GM18867 (cell line): ENCODE results near the gene MGAT4D.
A peak's percentile ranks its signal among the peaks of the same experiment; 100 is the strongest.
"Not testable (repeated sequence)": the region's sequence is repeated elsewhere in the genome, so short reads cannot be mapped to it uniquely, and the experiment has no call there.

Experiments used
- ATAC-seq: cut with Tn5 transposase; IDR thresholded peaks from one replicate; pipeline ENCODE4 v1.9.1; 2021; ENCODE audit warnings: mild to moderate bottlenecking, moderate library complexity; ENCODE audit not compliant: unreplicated experiment

Gene MGAT4D

DNA sequence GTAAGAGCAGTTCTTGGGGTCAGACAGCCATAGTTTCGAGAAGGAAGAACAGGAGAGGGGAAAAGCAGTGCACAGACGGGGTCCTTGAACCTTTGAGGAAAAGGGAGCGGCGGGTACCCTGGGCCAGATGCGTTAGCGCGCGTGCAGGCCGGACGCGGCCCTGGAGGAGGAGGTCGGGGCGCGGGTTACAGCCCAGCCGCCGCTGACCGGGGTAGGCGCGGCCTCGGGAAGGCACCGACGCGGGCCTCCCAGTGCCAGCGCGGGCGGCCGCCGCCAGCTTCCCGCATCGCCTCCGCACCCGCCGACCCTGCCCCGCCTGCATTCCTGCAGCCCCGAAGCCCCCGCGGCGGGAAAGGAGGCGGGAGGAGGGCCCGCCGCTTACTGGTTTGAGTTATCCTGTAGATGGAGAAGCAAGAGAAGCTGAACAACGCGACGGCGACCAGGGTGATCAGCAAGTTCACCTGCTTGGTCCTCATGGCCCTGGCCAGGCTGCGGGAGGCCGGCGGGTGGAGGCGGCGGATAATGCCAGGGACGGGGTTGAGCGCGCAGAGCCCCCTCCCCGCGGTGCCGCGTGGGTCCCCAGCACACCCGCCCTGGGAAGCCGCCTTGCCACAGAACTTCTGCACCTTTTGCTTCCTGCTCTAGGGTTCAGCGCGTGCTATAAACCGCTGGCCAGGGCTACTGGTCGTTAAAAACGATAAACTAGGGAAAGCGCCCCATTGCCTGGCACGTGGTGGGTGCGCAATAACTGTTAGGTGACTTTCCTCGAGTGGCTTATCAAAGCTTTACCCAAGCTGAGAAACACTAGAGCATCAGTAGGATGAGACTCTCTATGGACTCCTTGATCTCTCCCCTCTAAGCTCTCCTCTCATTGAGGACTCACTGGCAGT lies at the start of gene MGAT4D:
Gene MGAT4D, minus strand, starts transcription at position 547 of the 890 bp plus-strand sequence. Its CDS starts 71 bp downstream, at position 476.
- ATAC-seq: no peak

DNA sequence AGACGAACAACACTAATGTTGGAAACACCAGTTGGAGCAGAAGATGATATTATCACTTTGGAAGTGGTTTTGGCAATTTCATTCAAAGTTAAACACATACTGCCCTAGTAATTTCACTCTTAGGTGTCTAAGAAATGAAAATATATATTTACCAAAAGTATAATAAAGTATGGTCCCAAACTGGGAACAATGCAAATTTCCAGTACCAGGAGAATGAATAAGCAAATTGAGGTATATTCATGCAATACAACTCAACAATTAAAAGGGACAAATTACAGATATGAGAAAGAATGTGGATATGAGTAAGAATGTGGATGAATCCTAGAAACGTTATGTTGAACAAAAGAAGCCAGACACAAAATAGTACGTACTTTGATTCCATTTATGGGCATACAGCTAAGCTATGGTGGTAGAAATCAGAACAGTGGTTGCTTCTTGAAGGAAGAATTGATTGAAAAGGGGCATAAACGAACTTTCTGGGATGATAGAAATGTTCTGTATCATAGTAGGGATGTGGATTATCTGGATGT lies 35.9 kb upstream of the MGAT4D start:
- ATAC-seq: no peak

DNA sequence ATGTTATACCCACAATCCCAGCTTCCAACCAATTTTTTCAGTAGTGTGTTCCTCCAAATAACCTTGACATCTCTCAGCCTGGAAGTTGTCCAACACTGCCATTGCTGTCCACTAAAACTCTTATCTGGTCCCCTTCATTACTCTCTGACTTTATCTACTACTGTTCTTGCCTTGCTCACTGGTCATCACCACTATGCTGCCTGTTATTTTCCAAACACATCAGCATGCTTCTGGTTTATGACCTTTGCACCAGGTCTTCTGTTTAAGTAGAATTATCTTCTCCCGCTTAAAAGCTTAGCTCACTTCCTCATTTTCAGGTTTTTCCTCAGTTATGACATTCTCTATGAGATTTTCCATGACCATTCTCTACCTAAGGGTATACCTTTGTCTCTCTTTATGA lies 31.3 kb upstream of the MGAT4D start:
- ATAC-seq: no peak

DNA sequence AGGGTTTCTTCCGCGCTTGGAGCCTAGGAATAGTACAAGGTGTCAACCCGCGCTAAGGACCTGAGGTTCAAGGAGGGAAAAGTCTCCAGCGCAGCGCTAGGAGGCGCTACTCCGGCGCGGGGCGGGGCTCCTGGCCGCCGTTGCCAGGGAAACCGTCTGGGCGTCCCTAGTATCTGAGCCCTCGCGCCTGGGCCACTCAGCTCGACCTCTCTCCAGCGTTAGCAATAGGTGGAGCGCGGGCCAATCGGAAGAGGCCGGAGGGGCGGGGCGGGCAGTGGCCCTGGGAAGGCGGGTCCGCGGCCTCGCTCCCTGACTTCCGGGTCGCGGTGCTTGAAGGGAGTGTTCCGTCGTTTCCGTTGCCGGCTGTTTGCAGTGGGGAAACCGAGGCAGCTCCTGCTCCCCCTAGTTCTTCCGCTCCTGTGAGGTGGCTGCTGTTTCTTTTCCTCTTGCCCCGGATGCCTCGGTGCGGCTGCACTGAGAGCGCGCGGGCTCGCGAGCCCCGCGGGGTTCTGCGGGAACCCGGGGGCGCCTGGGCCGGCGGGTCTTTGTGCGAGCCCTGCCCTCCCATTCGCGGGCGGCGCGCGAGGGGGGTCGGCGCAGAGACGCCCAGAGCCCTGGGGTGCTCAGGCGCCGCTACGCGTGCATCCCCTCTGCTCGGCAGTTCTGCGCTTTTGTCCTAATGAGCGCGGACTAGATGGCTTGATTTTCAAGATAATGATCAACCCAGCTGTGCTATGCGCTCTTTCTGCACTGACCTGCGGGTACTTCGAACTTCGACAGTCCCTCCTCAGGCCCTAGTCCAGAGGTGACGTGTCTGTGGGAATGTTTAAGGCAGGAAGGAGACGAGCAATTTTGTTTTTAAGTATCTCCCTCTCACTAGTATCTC lies 26.0 kb upstream of the MGAT4D start, which contains the start of gene ELMOD2:
Gene ELMOD2, plus strand, starts transcription at position 312 of the 886 bp plus-strand sequence. CDS start 1,261 bp downstream, outside the sequence.
- ATAC-seq: peak; percentile 100

DNA sequence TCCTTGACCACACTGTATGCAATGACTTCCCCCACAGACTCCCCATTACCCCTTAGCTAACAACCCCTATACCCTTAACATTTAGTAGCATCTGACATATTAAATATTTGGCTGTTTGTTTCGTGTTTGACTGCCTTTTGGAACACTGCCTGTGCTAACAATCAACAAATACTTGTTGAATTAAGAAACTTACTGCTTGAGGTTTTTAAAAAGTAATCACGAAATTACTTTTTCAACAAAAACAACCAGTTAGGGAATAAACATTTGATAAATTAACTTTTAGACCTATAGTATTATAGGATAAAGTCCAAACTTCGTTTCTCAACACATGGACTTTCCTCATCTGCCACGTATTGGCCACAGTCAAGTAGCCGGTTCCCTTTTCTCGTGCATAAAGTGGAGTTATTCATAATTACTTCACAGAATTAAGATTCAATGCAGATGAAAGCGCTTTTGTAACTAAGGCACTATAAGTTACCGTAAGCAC lies 25.3 kb upstream of the MGAT4D start:
- peak; percentile 20 for ATAC-seq

DNA sequence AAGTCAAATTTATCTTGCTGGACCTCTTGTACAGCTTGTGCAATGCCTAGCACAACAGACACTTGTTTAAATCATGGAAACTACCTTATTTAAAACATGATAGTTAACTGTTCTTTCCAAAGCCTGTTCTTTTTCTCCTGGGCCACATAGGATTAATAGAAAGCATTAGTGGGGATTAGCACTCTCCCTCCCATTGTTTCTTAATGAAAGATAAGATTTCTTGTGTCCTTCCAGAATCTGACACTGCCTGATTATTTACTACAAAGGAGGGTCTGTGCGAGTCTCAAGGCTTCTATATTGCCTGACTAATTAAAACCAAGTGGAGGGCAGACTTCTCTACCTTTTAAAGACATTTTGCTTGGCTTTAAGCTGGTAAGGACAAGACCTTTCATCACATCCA lies 17.3 kb upstream of the MGAT4D start:
- ATAC-seq: no peak

DNA sequence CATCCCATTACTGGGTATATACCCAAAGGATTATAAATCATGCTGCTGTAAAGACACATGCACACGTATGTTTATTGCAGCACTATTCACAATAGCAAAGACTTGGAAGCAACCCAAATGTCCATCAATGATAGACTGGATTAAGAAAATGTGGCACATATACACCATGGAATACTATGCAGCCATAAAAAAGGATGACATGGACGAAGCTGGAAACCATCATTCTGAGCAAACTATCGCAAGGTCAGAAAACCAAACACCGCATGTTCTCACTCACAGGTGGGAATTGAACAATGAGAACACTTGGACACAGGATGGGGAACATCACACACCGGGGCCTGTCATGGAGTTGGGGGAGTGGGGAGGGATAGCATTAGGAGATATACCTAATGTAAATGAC lies 15.7 kb upstream of the MGAT4D start:
- ATAC-seq: not testable (repeated sequence)

DNA sequence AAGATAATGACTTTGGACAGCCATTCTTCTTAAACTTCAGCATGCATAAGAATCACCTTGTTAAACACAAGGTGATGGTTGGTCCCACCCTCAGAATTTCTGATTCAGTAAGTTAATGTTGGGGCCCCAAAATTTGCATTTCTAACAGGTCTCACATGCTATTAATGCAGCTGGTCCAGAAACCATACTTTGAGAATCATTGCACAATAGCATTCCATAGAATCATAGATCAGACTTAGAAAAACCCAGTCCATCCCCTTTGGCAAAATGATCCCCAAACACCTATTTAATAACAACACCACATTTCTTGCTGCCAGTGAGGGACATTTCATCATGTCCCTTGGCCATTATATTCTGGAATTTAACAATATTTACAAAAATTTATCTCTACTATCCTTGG lies 6.2 kb upstream of the MGAT4D start:
- ATAC-seq: no peak

DNA sequence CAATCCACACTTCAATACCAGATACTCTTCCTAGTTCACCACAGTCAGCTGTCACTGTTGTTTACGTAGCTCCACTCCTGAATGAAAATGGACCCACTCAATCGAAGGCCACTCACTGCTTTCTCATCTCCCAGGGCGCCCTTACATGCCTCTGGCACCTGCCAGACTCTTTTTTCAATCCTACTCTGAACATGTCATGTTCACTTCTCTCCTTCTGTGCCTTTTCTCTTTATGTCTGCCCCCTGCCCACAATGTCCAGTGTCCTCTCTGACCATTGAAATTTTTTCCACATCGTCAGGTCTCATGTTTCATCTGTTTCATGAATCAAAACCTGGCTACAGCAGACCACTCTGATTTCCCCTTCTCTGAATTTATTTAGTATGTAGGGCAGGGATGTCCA lies 1.3 kb upstream of the MGAT4D start:
- ATAC-seq: no peak

DNA sequence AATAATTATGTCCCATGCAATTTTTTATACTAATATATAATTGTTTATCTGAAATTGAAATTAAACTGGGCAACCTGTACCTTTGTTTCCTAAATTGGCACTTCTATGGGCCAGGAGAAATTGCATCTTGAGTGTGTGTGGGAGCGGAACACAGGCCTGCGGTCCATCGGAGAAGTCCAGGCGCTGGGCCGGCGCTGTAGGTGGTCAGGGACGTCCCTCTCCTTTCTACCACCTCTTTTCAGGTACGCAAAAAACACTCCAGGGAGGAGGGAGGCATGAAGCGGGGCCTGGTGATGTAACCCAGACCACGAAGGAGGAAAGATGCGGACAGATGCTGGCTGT lies 717 bp downstream of the MGAT4D start:
- ATAC-seq: no peak

DNA sequence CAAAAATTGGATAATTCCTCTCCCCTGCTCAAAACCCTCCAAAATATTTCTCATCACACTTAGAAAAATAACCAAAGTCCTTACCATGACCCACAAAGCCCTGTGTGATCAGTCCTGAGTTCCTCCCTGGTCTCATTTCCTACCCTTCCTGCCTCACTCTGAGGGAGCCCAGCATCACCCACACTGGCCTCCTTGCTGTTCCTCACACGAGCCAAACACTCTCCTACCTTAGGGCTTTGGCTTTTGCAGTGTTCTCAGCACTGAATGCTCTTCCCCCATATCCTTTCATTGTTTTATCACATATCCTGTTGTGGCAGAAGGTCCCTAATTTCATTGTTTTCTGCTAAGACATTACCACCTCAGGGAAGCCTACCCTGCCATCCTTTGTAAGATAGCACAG lies 12.2 kb downstream of the MGAT4D start:
- no peak for ATAC-seq

DNA sequence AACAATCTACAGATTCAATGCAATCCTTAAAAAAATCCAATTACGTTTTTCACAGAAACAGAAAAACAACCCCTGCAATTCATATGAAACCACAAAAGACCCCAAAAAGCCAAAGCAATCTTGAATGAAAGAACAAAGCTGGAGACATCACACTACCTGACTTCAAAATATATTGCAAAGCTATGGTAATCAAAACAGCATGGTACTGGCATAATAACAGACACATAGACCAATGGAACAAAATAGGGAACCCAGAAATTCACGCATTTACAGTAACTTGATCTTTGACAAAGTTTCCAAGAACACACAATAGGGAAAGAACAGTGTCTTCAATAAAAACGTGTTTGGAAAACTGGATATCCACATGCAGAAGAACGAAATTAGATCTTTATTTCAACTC lies 14.6 kb downstream of the MGAT4D start:
- no peak for ATAC-seq

DNA sequence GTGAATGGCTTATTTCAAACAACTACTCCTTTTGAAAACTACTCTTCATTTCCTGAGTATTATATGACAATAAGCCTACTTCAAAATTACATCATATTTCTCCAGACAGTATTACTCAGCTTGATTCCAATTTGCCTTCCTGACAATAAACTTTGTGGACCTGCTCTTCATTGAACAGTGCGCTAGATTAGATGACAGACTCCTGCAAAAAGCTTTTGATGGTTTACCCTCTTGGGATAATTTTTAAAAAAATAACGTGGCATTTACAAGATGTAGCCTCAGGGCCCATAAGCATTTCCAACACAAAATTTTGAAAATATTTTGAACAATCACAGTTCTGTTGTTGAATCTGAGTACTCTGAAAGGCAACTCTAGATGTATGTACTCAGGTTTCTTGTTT lies 25.9 kb downstream of the MGAT4D start:
- ATAC-seq: no peak

DNA sequence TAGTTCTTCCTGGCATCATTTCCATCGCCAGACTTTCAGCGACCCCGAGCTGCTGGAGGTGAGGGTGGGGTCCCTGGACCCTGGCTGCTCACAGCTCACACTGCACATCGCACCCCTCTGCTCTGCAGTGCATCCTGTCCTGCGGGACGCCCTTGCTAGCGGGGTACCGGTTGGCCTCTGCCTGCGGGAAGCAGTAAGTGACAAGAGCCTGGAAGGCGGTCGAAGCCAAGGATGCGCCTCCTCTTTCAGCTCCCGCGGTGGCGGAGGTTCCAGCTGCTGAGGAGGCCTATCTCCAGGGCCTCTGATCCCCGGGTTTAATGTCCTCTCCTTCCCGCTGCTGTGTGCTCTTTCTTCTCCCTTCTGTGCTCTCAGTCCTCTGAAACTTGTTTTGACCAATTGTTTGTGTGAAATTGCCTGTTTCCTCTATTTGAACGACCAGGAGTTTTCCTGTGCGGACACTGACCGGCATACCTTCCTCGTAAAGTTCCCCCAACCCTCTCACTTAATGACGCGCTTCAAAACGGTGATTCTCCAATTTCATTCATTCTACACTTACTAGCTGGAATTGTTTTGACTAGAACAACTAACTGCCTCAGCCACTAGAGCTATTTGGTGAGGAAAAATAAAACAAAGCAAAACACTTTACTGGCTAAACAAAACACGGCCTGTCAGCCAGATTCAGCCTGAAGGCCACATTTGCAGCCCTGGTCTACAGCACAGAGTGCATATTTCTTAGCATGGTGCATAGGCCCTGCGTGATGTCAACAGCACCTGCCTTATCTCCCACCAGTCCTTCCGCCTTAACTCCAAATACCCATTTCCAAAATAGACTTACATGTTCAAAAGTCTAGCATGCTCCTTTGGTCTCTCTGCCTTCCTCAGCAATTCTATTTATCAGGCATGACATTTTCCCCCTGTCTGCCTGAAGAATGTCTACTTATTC lies 28.0 kb downstream of the MGAT4D start:
- ATAC-seq: no peak

DNA sequence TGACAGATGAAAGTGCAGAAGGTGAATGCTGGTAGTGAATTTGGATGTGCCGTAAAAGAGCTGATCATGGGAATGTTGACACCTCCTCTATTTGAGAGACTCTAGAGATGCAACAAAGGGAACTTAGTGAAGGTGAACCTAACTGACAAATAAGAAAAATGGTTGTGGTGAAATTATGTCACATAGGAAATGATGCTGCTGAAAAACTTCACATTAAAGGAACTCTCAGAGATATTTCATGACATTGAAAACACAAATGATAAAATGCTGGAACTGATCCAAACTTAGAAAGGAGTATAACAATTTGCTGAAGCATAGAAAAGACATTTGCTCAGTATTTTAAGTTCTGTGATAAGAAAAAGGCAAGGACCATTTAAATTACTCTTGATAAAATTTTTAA lies 31.9 kb downstream of the MGAT4D start:
- no peak for ATAC-seq

DNA sequence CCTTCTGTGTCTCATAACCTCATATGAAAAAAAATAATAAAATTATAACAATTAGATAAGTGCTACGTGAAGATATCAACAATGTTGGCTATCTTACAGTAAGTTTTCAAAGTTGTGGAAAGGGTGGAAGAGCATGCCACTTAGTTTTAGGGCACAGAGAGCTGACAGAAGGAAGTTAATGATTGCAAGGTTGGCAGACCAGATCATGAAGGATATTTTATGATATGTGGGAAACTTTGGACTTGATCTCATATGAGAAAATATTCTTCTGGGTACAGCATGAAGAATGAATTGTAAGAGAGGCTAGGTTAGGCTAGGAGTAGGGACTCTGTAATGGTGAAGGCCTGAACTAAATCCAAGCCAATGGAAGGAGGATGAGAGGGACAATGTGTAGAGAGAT lies 34.5 kb downstream of the MGAT4D start:
- ATAC-seq: no peak

DNA sequence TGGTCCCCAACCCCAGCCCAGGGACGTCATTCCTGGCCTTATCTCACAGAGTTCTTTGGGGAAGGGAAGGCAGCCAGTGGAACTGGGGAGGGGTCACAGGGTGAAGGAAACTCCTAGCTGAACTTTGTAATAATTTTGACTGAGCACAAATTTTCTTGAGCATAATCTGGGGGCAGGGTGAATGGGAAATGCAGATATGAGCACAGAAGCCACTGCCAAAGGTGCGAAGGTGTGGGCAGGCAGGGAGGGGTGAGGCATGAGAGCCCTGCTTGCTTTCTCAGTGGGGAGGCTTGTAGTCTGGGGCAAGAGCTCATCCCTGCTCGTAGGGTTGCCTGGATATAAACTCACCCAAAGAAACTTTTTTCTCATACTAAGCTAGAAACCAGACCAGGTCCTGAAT lies 34.9 kb downstream of the MGAT4D start:
- no peak for ATAC-seq

DNA sequence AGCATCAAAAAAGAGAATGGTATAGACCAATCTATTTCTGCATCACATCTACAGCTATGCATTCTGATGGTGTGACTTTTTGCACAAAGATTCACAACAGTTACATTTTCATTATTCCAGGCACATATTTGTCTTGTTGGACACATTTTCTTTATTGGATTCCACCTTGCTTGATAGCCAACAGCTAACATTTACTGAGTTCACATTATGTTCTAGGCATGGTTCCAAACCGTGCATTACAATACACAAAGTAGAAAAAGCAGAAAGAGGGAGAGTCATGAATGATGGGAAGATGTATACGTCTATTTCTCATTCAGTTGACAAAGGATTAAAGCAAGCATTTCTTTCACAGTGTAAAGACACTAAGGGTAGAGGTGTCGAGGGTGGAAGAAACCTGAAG lies 47.7 kb downstream of the MGAT4D start:
- no peak for ATAC-seq

DNA sequence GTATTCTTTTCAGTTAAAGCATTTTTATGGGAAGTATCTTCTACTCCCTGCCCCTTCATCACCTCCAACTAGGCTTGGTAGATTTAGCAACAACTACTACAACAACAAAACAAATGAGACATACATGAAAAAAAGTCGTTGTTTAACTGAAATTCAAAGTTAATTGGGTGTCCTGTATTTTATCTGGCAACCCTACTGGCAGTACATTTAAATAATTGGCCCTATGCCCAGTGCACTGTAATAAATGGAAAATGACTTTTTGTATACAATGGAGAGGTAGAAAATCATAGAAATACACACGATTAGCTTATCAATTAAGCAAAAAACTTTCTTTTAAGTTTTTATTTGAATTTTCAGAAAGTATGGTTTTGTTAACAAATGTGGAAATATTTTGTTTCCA lies 49.3 kb downstream of the MGAT4D start:
- ATAC-seq: no peak

DNA sequence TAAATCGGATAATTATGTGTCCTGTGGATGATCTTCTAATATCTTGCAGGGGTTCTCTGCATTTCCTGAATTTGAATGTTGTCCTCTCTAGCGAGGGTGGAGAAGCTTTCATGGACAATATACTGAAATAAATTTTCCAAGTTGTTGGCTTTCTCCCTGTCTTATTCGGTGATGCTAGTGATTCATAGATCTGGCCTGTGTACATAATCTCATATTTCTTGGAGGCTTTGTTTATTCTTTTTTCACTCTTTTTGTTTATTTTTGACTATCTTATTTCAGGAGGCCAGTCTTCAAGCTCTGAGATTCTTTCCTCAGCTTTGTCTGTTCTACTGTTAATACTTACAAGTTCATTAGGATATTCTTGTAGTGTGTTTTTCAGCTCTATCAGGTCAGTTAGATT lies 49.9 kb downstream of the MGAT4D start:
- ATAC-seq: no peak
